GM12874 (cell line): ENCODE data around the gene ADGRV1.

Experiments used
- TF ChIP-seq, protein P1 (sequence below): IDR thresholded peaks from 2 replicates; pipeline ENCODE4 v1.5.1; 2011; ENCODE audit warnings: low read depth, mild to moderate bottlenecking, control low read depth, low read length, moderate library complexity; ENCODE audit not compliant: insufficient read depth

Gene ADGRV1

DNA sequence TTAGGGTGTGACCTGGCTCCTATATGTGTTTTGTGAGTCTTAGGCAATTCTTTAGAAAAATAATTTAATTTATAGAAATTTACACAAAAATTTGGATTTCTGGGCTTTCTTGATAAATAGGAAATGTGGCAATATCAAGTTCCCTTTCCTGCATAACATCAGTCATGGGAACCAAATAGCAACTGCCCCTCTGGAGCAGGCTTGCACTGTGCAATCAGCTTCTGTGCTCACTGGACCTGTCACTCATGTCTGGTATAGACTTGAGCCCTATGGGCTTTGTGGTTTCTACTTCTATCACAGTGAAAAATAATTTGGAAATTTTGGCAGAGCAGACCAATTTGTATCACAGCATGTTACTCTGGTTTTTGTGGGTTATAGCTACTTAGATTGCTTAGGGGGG is 131.7 kb downstream of the ADGRV1 start:
- TF ChIP-seq, protein P1, sequence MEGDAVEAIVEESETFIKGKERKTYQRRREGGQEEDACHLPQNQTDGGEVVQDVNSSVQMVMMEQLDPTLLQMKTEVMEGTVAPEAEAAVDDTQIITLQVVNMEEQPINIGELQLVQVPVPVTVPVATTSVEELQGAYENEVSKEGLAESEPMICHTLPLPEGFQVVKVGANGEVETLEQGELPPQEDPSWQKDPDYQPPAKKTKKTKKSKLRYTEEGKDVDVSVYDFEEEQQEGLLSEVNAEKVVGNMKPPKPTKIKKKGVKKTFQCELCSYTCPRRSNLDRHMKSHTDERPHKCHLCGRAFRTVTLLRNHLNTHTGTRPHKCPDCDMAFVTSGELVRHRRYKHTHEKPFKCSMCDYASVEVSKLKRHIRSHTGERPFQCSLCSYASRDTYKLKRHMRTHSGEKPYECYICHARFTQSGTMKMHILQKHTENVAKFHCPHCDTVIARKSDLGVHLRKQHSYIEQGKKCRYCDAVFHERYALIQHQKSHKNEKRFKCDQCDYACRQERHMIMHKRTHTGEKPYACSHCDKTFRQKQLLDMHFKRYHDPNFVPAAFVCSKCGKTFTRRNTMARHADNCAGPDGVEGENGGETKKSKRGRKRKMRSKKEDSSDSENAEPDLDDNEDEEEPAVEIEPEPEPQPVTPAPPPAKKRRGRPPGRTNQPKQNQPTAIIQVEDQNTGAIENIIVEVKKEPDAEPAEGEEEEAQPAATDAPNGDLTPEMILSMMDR, result no peak

DNA sequence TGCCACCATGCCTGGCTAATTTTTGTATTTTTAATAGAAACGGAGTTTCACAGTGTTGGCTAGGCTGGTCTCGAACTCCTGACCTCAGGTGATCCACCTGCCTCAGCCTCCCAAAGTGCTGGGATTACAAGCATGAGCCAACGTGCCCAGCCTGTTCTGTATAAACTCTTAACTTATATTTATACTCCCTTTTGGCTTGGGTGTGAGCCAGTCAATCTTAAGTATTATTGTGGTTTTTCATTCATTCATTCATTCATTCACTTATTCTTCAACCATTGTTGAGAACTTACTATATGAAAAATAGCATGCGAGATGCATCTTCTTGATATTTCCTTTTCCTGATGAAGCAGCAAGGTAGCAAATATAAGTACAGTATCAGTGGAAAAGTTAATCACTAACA is 132.9 kb downstream of the ADGRV1 start:
- TF ChIP-seq, protein P1, result no peak

DNA sequence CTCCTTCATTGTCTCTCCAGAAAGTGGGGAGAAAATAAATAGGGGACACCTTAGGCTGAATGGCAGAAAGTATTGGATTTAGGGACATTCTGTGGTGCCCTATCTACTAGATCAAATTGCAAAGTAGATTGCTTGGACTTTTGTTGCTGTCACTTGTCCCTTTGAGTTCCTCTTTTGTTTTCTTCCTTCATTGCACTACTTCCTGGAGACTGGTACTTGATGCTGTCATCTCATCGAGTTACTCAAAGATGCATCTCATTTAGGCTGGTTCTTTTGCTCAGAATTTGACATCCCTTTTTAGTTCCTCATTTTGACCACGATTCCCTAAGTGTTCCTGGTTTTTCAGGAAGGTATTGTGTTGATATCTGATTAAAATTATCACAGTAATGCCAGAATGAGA is 137.6 kb downstream of the ADGRV1 start:
- TF ChIP-seq, protein P1, result no peak

DNA sequence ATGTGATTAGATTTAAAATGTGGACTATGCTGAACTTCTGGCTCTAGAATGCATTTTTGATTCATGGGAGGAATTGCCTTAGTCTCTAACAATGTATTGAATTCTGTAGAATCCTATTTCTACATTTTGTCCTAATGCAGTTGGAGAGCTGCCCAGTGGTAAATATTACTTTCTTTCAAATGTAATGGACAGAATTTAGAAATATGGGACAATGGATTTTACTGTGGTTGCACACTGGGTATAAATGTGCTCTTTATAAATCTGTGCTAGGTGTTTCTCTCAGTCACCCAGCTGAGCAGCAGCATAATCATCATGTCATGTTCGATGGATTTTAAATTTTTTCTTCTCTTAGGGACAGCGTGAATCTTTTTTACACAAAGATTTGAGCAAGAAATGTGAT is 141.7 kb downstream of the ADGRV1 start:
- TF ChIP-seq, protein P1, result no peak

DNA sequence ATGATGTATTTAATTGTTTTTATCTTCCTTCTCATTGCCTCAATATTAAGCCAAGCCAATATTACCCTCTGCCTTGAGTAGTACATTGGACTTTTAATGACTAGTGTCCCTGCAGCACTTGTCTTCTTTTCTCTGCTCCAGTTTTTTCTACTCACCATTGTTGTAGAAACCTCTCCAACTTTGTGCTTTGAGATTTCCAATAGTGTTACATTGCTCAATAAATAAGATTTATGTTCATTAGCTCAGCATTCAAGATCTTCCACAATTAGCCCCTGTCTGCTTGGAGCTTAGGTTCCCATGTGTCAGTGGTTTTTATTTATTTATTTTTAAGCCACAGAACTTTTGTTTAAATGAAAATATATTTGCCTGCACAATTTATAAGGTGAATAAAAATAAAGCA is 145.3 kb downstream of the ADGRV1 start:
- TF ChIP-seq, protein P1, result no peak

DNA sequence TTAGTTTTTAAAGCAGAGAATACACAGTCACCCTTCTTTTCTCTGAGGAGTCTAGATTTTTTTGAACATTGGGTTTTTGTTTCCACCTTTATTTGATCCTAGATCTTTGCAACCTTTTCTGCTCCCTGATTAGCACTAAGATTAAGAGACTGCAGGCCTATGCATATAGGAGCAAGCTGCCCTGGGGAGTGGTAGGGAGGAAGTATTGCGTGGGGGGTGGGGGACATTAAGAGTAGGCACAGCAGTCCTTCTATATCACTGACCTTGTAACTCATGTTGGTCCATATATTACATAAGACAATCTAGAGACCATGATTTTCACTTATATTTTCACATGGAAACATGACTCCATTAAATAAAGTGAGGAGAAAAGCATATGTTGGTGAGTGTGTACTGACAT is 149.1 kb downstream of the ADGRV1 start:
- TF ChIP-seq, protein P1, result no peak

DNA sequence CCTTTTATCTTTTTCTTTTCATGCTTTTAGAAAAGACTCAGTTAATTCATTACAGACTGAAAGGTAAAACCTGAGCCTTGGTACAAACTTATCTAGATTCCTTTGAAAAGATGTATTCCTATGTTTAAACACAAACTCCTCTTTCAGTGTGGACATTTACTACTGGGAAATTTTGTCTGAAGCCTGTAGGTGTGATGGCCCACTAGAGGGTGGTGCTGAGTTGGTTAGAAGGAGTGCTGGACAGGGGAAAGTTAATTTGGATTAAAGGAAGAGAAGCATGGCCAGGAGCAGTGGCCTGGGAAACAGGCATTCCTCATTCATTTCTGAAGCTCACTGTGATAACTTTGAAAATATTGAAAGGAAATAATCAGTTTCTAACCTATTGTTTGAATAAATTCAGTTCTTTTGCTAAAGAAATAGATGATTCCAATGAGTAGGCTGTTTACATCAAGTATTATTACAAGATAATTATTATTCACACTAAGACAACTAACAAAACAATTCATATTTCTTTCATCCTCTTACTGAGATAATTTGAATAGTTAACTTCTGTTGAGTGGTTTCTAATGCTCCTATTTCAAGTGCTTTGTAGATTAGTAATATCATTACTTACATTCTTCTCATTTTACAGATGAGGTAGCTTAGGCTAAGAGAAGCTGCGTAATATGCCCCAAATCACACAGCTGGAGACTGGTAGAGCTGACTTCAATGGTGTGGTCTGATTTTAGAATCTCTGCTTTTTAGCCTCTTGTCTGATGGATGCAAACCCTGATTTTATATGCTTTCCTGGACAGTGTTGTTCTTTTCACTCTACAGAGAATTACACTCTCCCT is 150.9 kb downstream of the ADGRV1 start:
- TF ChIP-seq, protein P1, result peak; percentile 51; the same call in 1 of the 2 replicates
